ENCODE results near the gene BRD4. TPM values are rescaled to one million over a fixed set of nuclear protein-coding genes. Genes with fewer than 3 reads are reported as not detected.
A peak's percentile ranks its signal among the peaks of the same experiment; 100 is the strongest.

The BRD4 gene
- total RNA-seq, 1 donor from 2014 or later, result 104 TPM

GRCh38 chr19:15372470-15372869, 40.1 kb upstream of the BRD4 start:
- Mint-ChIP-seq H3K4me3 (ENCODE audit: unreplicated experiment) (no peak overlapping the region), H3K9me3 (ENCODE audit: low read depth) (no peaks in the 10 kb centered on the region), H3K27me3 (ENCODE audit: low read depth) (no peaks in the 10 kb centered on the region), H3K36me3 (ENCODE audit: low read depth) (peaks cover 16% of the 10 kb centered on the region), H3K27ac (ENCODE audit: unreplicated experiment) (no peak overlapping the region), H3K4me1 (ENCODE audit: low read depth) (peaks cover 19% of the 10 kb centered on the region)
- TF ChIP-seq CTCF (IDR thresholded peaks at IDR 0.05), result no peak
- DNase-seq (ENCODE audit: low spot score), result no peak

GRCh38 chr19:15371786-15372380, 39.5 kb upstream of the BRD4 start:
- no peak overlapping the region for H3K4me3 Mint-ChIP-seq (ENCODE audit: unreplicated experiment)

GRCh38 chr19:15371119-15371518, 38.8 kb upstream of the BRD4 start:
- no peak overlapping the region for H3K27ac Mint-ChIP-seq (ENCODE audit: unreplicated experiment)
- no peaks in the 10 kb centered on the region for H3K27me3 Mint-ChIP-seq (ENCODE audit: low read depth)
- no peak for TF ChIP-seq CTCF (IDR thresholded peaks at IDR 0.05)
- no peak overlapping the region for H3K4me3 Mint-ChIP-seq (ENCODE audit: unreplicated experiment)
- DNase-seq (ENCODE audit: low spot score), result peak; percentile 65
- peaks cover 18% of the 10 kb centered on the region for H3K36me3 Mint-ChIP-seq (ENCODE audit: low read depth)
- H3K4me1 Mint-ChIP-seq (ENCODE audit: low read depth), result peaks cover 8% of the 10 kb centered on the region
- no peaks in the 10 kb centered on the region for H3K9me3 Mint-ChIP-seq (ENCODE audit: low read depth)

More at GRCh38 chr19:15371786-15372380, 39.5 kb upstream of the BRD4 start:
- Mint-ChIP-seq H3K27ac (ENCODE audit: unreplicated experiment) (no peak overlapping the region), H3K36me3 (ENCODE audit: low read depth) (peaks cover 16% of the 10 kb centered on the region), H3K9me3 (ENCODE audit: low read depth) (no peaks in the 10 kb centered on the region), H3K27me3 (ENCODE audit: low read depth) (no peaks in the 10 kb centered on the region), H3K4me1 (ENCODE audit: low read depth) (peaks cover 13% of the 10 kb centered on the region)
- DNase-seq (ENCODE audit: low spot score), result peak; percentile 61
- no peak for TF ChIP-seq CTCF (IDR thresholded peaks at IDR 0.05)

GRCh38 chr19:15369594-15369891, 37.2 kb upstream of the BRD4 start:
- Mint-ChIP-seq H3K27me3 (ENCODE audit: low read depth) (no peaks in the 10 kb centered on the region), H3K9me3 (ENCODE audit: low read depth) (no peaks in the 10 kb centered on the region), H3K27ac (ENCODE audit: unreplicated experiment) (no peak overlapping the region), H3K4me3 (ENCODE audit: unreplicated experiment) (no peak overlapping the region), H3K36me3 (ENCODE audit: low read depth) (peaks cover 22% of the 10 kb centered on the region), H3K4me1 (ENCODE audit: low read depth) (no peaks in the 10 kb centered on the region)
- no peak for DNase-seq (ENCODE audit: low spot score)
- no peak for TF ChIP-seq CTCF (IDR thresholded peaks at IDR 0.05)

- no peaks in the 10 kb centered on the region for H3K4me1 Mint-ChIP-seq (ENCODE audit: low read depth)
- no peaks in the 10 kb centered on the region for H3K27me3 Mint-ChIP-seq (ENCODE audit: low read depth)
- TF ChIP-seq CTCF (IDR thresholded peaks at IDR 0.05), result no peak
- H3K4me3 Mint-ChIP-seq (ENCODE audit: unreplicated experiment), result no peak overlapping the region
- no peaks in the 10 kb centered on the region for H3K9me3 Mint-ChIP-seq (ENCODE audit: low read depth)
- H3K27ac Mint-ChIP-seq (ENCODE audit: unreplicated experiment), result no peak overlapping the region
- no peak for DNase-seq (ENCODE audit: low spot score)
- H3K36me3 Mint-ChIP-seq (ENCODE audit: low read depth), result peaks cover 22% of the 10 kb centered on the region
These were observed 36.7 kb upstream of the BRD4 start for GRCh38 chr19:15368798-15369593.

Measured in chondrocyte (in vitro differentiated cells).